AG04449 (cell line): ENCODE results near the gene MSRB1.

Source experiments
- CTCF ChIA-PET: fragments of 350-600 bp; formaldehyde crosslinking; extraction: SDS; loops from one replicate; lab custom pipeline; 2021; ENCODE audit warnings: antibody characterized with exemption; lab: Yijun Ruan, JAX
- POLR2A ChIA-PET: fragments of 400-600, 350-600 bp; formaldehyde crosslinking; extraction: SDS; loops from one replicate; lab custom pipeline; 2020; ENCODE audit warnings: antibody characterized with exemption, inconsistent platforms; lab: Yijun Ruan, JAX
- DNase-seq: peaks from one replicate; pipeline ENCODE4 v3.0.0-alpha.2; 2010; ENCODE audit warnings: low read depth, low spot score
- H3K4me3 ChIP-seq: 2 replicates; pipeline ENCODE4 v1.5.1; 2011; ENCODE audit warnings: low read depth, mild to moderate bottlenecking, control low read depth, low read length
- CTCF ChIP-seq: IDR thresholded peaks from one replicate; pipeline ENCODE4 v1.5.1; 2011; ENCODE audit warnings: mild to moderate bottlenecking, moderate library complexity, low read length, control low read depth, inconsistent platforms; ENCODE audit not compliant: insufficient read depth; ENCODE audit errors: missing control alignments

Gene MSRB1

GRCh38 chr16:1971796-1972489, 28.9 kb upstream of the MSRB1 start, which contains the start of gene TBL3:
TBL3 (plus strand) TSS chr16:1972053; CDS start chr16:1972165, 112 bp downstream.
- no peak for TF ChIP-seq CTCF
- DNase-seq: peak; percentile 49
- peak within 1 kb of the TSS; percentile 85 for H3K4me3 ChIP-seq
- POLR2A ChIA-PET: interaction anchor here (0.8 to 3.1 kb wide), 4 partner anchors 10 to 184 kb away, joined by 4 to 20 read pairs (median 12); partner anchors contain the start of genes NDUFB10, NOXO1 and TRAF7
- CTCF ChIA-PET: interaction anchor here (1.1 to 1.4 kb wide), 4 partner anchors 9 to 168 kb away, joined by 4 to 5 read pairs (median 5); partner anchors contain the start of gene NOXO1

GRCh38 chr16:1968146-1968953, 25.4 kb upstream of the MSRB1 start:
- no peak for DNase-seq
- no peak for TF ChIP-seq CTCF
- no peak overlapping the region for H3K4me3 ChIP-seq
- ChIA-PET CTCF (interaction anchor here (2.5 kb wide), 1 partner anchor 172 kb away, joined by 5 read pairs; no protein-coding TSS in a partner anchor), POLR2A (interaction anchor here (1.1 kb wide), 1 partner anchor 187 kb away, joined by 3 read pairs; the partner anchor contains the start of gene TRAF7)

GRCh38 chr16:1966460-1966859, 23.5 kb upstream of the MSRB1 start, which contains the start of gene RNF151:
RNF151 (plus strand) TSS chr16:1966856; CDS start chr16:1966882, 26 bp downstream.
- ChIA-PET CTCF (interaction anchor here (1.6 to 2.4 kb wide), 2 partner anchors 37 to 174 kb away, joined by 5 to 12 read pairs; no protein-coding TSS in a partner anchor), POLR2A (no interaction called here)
- DNase-seq: no peak
- no peak for TF ChIP-seq CTCF
- H3K4me3 ChIP-seq: peak within 1 kb of the TSS; percentile 92

- POLR2A ChIA-PET: interaction anchor here (0.6 to 2.3 kb wide), 29 partner anchors 12 to 225 kb away, joined by 3 to 45 read pairs (median 4); partner anchors contain the start of genes FAHD1, GFER, HAGH and MSRB1
- TF ChIP-seq CTCF: no peak
Measured at GRCh38 chr16:1965396-1966001, 22.5 kb upstream of the MSRB1 start.

GRCh38 chr16:1964506-1965395, 21.8 kb upstream of the MSRB1 start, which contains the start of gene RPS2:
RPS2 (minus strand) TSS chr16:1964826; CDS start chr16:1964625, 201 bp downstream.
- ChIA-PET CTCF (interaction anchor here (1.2 to 2.4 kb wide), 3 partner anchors 19 to 176 kb away, joined by 3 to 12 read pairs (median 3); no protein-coding TSS in a partner anchor), POLR2A (interaction anchor here (0.6 to 2.3 kb wide), 39 partner anchors 12 to 1192 kb away, joined by 3 to 45 read pairs (median 3); partner anchors contain the start of genes FAHD1, GFER, HAGH and MSRB1)
- H3K4me3 ChIP-seq: peak within 1 kb of the TSS; percentile 92
- TF ChIP-seq CTCF: no peak
- DNase-seq: peak; percentile 89

More at GRCh38 chr16:1965396-1966001, 22.5 kb upstream of the MSRB1 start:
- CTCF ChIA-PET: interaction anchor here (1.2 to 2.4 kb wide), 2 partner anchors 19 to 175 kb away, joined by 3 to 12 read pairs; no protein-coding TSS in a partner anchor
- no peak for DNase-seq
- peak overlapping the region; percentile 92 for H3K4me3 ChIP-seq
